Lung (tissue), 12 donors: ENCODE data around the gene RBM20. TPM values are rescaled to one million over a fixed set of nuclear protein-coding genes. Genes with fewer than 3 reads are reported as not detected.
A peak's percentile ranks its signal among the peaks of the same experiment; 100 is the strongest.

Source experiments
- ATAC-seq: fragments of 200-7000 bp; cut with Tn5 transposase; one replicate; pipeline ENCODE4 v1.9.1; 2020; ENCODE audit warnings: moderate number of reproducible peaks; ENCODE audit not compliant: insufficient read depth, low FRiP score
- DNase-seq, 3 donors: peaks; one replicate each; pipeline ENCODE4 v3.0.0-alpha.2; 2013 to 2017
- H3K27ac ChIP-seq, 2 donors: one replicate each; pipeline ENCODE4 v1.5.1; 2013; ENCODE audit warnings: mild to moderate bottlenecking in 2 of 2, moderate library complexity in 2 of 2, control low read depth in 1 of 2, inconsistent platforms in 1 of 2, low read depth in 1 of 2, low read length in 1 of 2
- H3K27me3 ChIP-seq, 3 donors: one replicate each; pipeline ENCODE4 v1.5.1; 2013; ENCODE audit warnings: low read length in 2 of 3; ENCODE audit not compliant: control insufficient read depth in 3 of 3, insufficient read depth in 3 of 3
- H3K36me3 ChIP-seq, 4 donors: one replicate each; pipeline ENCODE4 v1.5.1; 2013; ENCODE audit warnings: low read length in 4 of 4, mild to moderate bottlenecking in 1 of 4, moderate library complexity in 1 of 4; ENCODE audit not compliant: control insufficient read depth in 4 of 4, insufficient read depth in 4 of 4
- H3K4me1 ChIP-seq, 5 donors: one replicate each; pipeline ENCODE4 v1.5.1; 2013; ENCODE audit warnings: low read length in 5 of 5, mild to moderate bottlenecking in 2 of 5, moderate library complexity in 1 of 5; ENCODE audit not compliant: control insufficient read depth in 5 of 5, insufficient read depth in 5 of 5
- H3K4me3 ChIP-seq: one replicate; pipeline ENCODE4 v1.5.1; 2013; ENCODE audit warnings: mild to moderate bottlenecking, control low read depth, moderate library complexity
- H3K9ac ChIP-seq, 2 donors: one replicate each; pipeline ENCODE4 v1.5.1; 2013; ENCODE audit warnings: low read length in 2 of 2, control low read depth in 1 of 2; ENCODE audit not compliant: insufficient read depth in 1 of 2
- H3K9me3 ChIP-seq, 4 donors: one replicate each; pipeline ENCODE4 v1.5.1; 2013; ENCODE audit warnings: low read length in 3 of 4, mild to moderate bottlenecking in 1 of 4, moderate library complexity in 1 of 4; ENCODE audit not compliant: control insufficient read depth in 4 of 4, insufficient read depth in 3 of 4
- CTCF ChIP-seq: IDR thresholded peaks from 2 replicates; pipeline ENCODE4 v1.5.1; 2012; ENCODE audit warnings: mild to moderate bottlenecking; ENCODE audit errors: control extremely low read depth, extremely low read depth
- WGBS, 2 donors: extraction: QIAGEN DNeasy Blood & Tissue Kit; methylation state at CpG; one replicate each; pipeline ENCODE4 v1.1.7; 2013; 5-methylcytosine and 5-hydroxymethylcytosine counted together
- polyA plus RNA-seq, 2 donors: library from polyadenylated mRNA; stranded (reverse); fragments of 200-250 nt; gene quantifications; one replicate each; pipeline ENCODE4 v1.2.1, GENCODE V29; 2013
- total RNA-seq, 2 donors: library from RNA; depleted of rRNA in 1 of 2; stranded (reverse); fragments of >200 nt in 1 of 2; gene quantifications; one replicate each; pipeline ENCODE4 v1.2.1, GENCODE V29; 2014 to 2021
- donor health status: control.
- donor health status: control.
- donor health status: Bipolar disorder and iron deficiency.
- donor health status: healthy.
- donor health status: DM: yes; HTN: yes; CAD: no.

Gene RBM20
- total and polyA plus RNA-seq, 4 donors, result 0.25 to 3.3 (median 0.66) TPM

- no peak overlapping the region for H3K4me3 ChIP-seq
- no peak for TF ChIP-seq CTCF
- DNase-seq (no peak), ATAC-seq (peak; percentile 41)
- no peak overlapping the region for H3K9ac ChIP-seq
- WGBS, 2 donors, result 31 to 63% methylated on average over 4 of the region's 4 CpGs
- H3K27ac ChIP-seq, result peak overlapping the region in 1 of 2 donors; percentile 5
- H3K36me3 ChIP-seq, result no peaks in the 10 kb centered on the region
- H3K27me3 ChIP-seq, result no peaks in the 10 kb centered on the region
- peaks cover 0 to 6% (median 0%) of the 10 kb centered on the region in 4 donors for H3K9me3 ChIP-seq
- peaks cover 0 to 8% (median 0%) of the 10 kb centered on the region in 5 donors for H3K4me1 ChIP-seq
These were observed 73.8 kb downstream of the RBM20 start for GRCh38 chr10:110717781-110718589.

GRCh38 chr10:110721406-110722038, 77.4 kb downstream of the RBM20 start:
- TF ChIP-seq CTCF, result no peak
- Histone ChIP-seq H3K9me3 (peaks cover 0 to 6% (median 0%) of the 10 kb centered on the region in 4 donors), H3K9ac (no peak overlapping the region), H3K27ac (peak overlapping the region in 1 of 2 donors; percentile 5), H3K27me3 (no peaks in the 10 kb centered on the region), H3K4me3 (no peak overlapping the region), H3K36me3 (no peaks in the 10 kb centered on the region), H3K4me1 (peaks cover 0 to 11% (median 0%) of the 10 kb centered on the region in 5 donors)
- DNase-seq, result no peak
- WGBS, 2 donors, result 92 to 94% methylated on average over 9 of the region's 9 CpGs
- ATAC-seq, result no peak

- Histone ChIP-seq H3K4me3 (no peak overlapping the region), H3K27ac (peak overlapping the region in 1 of 2 donors; percentile 83), H3K9ac (no peak overlapping the region), H3K4me1 (peaks cover 0 to 11% (median 0%) of the 10 kb centered on the region in 5 donors), H3K27me3 (no peaks in the 10 kb centered on the region), H3K9me3 (peaks cover 0 to 6% (median 0%) of the 10 kb centered on the region in 4 donors), H3K36me3 (no peaks in the 10 kb centered on the region)
- WGBS, 2 donors, result 74 to 88% methylated on average over 4 of the region's 4 CpGs
- no peak for ATAC-seq
- no peak for DNase-seq
- TF ChIP-seq CTCF, result no peak
These were observed 79.2 kb downstream of the RBM20 start for GRCh38 chr10:110723224-110723891.
